CD4-positive, alpha-beta T cell treated with Interleukin-10 for 1 hour (primary cell): Measurements from ENCODE around the gene CSH2.
A peak's percentile ranks its signal among the peaks of the same experiment; 100 is the strongest.

Source experiments
- DNase-seq: peaks from one replicate; pipeline ENCODE4 v3.0.0-alpha.2; 2020

The CSH2 gene

DNA sequence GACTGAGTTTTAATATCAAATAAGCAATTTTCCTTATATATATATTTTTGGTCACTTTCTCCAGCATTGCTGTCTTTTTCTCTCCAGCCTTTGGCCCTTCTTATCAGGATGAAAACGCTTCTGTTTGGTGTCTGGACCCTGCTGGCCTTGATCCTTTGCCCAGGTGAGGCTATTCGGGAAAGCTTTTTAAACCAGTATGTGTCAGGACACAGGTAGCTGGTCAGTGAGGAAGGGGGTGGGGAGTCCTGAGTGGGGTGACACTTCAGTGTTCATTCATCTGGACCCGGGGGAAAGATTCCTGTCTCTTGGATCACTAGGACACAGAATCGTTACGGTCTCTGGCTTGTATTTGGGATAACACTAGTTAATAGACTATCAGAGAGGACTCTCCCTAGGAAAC, 18.8 kb downstream of the CSH2 start:
- no peak for DNase-seq

DNA sequence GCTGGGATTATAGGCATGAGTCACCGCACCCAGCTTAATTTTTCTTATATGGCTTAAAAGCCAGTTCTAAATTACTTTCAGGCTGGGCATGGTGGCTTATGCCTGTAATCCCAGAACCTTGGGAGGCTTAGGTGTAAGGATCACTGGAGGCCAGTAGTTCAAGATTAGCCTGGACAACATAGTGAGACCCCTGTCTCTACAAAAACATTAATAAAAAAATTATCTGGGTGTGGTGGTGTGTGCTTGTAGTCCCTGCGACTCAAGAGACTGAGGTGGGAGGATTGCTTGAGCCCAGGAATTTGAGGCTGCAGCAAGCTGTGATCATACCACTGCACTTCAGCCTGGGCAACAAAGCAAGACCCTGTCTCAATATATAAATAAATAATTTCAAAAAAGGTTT, 20.2 kb downstream of the CSH2 start:
- no peak for DNase-seq

DNA sequence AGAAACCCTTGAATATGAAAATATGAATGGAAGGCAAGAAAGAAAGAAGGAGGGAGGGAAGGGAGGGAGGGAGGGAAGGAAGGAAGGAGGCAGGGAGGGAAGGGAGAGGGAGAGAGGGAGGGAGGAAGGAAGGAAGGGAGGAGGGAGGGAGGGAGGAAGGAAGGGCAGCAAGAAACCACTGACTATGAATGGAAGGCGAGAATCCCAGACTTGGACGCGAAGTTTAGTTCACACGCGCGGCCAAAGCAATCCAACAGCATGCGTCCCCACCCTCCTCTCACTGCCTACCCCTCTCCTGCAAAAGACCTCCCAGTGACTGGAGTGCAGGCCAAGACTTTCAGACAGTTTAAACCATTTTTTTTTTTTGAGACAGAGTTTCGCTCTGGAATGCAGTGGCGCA, 23.1 kb downstream of the CSH2 start:
- no peak for DNase-seq

DNA sequence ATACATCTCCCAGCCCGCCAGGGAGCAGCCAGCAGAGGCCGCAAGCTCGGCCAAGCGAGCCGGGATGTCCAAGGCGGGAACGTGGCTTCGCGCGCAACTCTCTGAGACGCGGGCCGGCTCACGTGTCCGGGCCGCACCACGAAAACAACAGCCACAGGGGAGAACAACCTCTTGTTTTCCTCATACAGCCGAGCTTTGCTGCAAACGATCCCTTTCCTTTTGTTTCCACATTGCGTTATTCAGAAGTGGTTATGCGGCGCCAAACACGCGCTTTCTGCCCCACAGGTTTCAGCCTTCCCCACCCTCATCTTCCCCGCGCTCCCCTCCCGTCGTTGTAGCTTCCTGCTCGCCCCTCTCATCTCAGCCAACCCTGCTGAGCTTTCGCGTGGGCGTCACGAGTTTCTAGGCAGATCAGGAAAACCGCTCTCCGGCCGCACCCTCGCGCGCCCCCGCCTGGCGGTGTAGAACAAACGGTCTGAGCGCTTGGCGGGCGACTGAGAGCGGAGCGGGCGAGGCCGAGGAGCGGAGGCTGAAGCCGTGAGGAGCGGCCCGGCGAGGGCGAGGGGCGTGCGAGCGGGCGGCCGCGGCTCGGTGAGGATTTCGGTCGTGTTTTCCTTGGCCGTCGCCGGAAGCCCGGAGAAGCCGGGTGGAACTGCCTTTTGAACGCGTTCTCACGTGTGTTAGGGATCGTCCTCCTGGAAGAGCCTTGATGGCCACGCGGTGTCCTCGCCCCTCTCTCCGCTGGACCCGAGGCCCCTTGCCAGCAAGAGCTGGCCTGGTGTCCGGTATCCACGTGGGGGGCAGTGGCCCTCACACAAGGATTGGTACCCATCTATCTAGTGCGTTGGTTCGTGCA, 24.4 kb downstream of the CSH2 start:
- DNase-seq = peak; percentile 95

DNA sequence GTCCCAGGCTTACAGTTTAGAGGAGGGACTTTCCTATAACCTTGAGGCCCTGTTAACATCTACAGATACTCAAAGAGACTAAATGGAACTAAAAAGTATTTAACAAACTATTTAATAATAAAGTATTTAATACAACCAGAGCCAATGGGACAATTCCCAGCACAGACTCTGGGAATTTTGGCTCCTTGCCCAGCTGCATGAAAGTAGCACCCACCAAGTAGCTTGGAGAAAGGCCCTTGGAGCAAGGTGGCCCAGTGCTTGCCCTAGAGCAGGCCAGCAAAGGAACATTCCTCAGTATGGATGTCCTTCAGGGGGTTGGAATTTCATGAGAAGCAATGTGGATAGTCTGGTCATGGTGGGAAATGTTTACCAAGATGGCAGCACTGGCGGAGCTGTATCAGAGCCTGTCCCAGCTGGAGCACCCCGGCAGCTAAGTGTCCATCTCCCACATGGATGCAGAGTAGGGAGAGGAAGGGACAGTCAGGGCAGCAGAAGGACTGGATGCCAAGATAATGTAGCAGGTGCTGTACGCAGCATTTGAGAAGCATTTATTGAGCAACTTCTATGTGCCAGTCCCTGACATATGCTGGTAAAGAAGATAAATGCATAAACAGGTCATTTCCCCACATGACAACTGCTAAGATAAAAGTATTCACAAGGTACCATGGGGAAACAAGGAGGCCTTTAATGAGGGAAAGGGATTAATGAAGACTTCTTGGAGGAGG, 25.8 kb downstream of the CSH2 start:
- DNase-seq = no peak

DNA sequence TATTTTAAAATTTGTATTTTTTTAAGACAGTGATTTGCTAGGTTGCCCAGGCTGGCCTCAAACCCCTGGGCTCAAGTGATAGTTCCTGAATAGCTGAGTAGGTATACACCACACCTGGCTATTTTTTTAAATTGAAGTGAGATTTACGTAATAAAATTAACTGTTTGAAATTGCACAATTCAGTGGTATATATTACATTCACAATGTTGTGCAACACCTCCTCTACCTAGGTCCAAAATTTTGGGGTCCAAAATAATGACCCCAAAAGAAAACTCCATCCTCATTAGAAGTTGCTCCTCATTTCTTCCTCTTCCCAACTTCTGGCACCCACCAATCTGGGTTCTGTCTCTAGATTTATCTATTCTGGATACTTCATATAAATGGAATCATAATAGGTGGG, 28.0 kb downstream of the CSH2 start:
- DNase-seq = no peak

DNA sequence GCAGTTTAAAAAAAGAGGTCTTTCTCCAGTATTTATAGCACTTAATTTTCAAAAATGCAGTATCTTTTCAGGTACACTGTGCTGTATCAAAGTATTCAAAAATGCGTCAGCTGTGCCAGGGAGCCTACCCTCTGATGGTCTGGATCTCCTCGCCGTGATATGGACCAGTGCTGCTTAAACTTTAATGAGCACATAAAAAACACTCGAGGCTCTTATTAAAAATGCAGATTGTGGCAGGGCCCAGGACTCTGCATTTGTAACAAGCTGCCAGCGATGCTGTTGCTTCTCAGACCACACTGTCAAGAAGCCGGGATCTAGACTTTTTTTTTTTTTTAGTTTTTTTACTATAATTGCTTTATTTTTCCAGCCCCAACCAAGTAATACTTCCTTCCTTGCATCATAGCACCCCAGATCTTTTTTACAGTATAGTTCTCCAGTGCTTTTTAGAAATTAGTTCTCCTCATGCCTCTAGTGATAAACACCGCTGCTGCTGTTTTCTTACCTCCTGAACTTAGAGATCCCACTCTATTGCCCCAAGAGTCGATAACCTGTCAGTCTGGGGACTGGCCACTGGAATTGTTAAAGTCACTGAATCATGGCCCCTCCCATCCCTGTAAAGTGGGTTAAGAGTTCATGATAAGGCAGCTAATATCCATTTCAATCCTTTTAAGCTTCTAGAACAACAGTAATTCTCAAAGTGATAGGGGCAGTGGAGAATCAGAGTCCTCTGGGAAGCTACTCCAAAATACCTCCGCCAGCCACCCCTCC, 29.4 kb downstream of the CSH2 start:
- no peak for DNase-seq

DNA sequence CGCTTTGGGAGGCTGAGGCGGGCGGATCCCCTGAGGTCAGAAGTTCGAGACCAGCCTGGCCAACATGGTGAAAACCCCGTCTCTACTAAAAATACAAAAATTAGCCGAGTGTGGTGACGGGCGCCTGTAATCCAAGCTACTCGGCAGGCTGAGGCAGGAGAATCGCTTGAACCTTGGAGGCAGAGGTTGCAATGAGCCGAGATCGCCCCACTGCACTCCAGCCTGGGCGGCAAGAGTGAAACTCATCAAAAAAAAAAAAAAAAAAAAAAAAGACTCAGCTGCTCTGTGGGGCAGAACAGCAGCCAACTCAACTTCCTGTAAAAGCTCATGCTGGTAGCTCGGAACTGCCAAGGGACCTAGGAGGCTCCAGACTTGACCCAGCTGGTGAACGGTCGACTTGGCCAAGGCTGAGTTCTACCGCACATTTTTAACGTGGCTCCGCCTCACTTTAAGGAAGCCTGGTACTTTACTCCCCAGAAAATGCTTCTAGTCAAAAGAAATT, 30.0 kb downstream of the CSH2 start:
- DNase-seq = peak; percentile 51

DNA sequence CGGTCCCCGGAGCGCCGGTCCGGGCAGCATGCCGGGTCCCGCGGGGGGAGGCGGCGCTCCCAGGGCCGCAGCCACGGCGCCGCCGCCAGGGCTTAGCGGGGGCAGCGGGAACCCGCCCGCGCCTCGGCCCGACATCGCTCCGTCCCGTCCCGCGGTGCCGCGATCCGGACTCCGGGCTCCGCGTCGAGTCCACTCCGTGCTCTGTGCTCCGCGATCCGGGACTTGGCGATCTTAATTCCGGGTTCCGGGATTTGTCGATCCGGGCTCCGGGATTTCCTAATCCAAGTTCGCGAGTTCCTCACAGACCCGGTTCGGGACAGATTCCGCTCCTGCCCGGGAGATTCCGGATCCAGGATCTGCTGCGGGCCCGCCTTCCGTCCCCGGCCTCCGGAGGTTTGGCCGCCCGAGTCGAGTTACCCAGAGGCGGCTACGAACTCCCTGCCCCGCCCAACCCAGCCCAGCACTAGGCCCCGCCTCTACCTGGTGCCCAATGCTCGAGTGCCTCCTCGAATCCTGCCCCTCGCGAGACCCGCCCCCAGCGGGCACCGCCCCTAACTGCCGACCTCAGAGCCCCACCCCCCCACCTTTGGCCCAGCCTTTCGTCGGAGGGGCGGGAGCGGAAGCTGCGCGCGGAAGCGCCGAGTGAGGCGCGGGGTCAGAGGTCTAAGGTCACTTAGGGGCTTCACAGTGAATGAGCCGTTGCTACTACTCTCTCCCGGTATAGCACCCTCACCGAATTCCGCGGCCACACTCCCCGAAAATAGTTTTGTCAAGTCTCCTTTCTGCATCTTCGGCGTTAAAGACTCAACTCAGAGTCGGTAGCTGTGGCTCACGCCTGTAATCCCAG, 30.7 kb downstream of the CSH2 start, which contains the start of gene SMARCD2:
TSS of gene SMARCD2 (minus strand) at position 146 of the 847 bp plus-strand sequence. CDS start at position 135, 11 bp downstream.
- peak; percentile 99 for DNase-seq

DNA sequence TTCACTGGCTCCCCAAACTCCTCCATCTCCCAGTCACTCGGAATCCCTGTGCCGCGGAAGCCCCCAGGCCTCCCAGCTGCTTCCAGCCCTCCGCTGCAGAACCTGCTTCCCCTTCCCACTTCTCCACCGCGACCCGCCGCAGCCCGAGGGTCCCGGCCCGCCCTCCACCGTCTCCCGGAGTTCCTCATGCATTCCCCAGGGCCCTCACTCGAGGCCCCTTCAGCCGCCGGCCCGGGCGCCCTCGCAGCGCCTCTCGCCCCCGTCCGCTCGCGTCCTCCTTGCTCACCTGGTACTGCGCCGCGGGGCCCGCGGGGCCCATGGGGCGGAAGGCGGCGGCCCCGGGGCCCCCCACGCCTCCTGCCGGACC, 31.3 kb downstream of the CSH2 start:
- no peak for DNase-seq

DNA sequence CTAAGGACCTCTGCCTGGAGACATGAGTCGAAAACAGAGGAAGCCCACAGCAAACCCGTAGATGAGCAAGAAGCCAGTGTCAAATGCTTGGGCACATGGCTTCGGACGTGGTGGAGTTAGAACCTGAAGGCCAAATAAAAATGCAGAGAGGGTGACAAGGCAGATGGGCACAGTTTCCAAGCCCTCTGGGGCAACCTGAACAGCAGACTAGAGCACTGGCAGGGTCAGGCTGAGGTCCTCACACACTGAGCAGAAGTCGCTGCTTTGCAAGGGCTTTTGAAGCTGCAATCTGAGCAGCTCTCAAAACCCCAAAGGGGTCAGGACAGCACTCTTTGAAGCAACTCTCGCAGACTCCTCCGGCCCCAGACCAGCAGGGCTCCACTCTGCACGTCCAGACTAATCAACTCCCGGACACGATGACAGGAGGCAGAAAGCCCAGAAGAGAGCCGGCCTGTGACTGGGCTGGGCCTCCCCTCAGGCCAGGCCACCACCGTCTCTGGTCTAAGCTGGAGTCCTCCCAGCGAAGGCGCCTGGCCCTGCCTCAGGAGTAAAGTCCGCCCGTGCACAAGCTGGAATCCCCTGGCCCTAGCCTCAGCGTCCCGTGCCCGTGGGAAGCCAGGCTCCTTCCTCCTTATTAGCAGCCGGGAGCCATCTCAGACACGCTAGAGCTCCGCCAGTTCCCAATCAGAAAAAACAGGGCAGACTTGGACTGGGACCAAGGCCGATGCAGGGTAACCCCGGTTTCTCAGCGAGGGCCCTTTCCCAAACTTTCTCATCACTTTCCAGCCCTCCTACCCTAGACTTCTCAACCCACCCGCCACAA, 31.9 kb downstream of the CSH2 start:
- DNase-seq = no peak

DNA sequence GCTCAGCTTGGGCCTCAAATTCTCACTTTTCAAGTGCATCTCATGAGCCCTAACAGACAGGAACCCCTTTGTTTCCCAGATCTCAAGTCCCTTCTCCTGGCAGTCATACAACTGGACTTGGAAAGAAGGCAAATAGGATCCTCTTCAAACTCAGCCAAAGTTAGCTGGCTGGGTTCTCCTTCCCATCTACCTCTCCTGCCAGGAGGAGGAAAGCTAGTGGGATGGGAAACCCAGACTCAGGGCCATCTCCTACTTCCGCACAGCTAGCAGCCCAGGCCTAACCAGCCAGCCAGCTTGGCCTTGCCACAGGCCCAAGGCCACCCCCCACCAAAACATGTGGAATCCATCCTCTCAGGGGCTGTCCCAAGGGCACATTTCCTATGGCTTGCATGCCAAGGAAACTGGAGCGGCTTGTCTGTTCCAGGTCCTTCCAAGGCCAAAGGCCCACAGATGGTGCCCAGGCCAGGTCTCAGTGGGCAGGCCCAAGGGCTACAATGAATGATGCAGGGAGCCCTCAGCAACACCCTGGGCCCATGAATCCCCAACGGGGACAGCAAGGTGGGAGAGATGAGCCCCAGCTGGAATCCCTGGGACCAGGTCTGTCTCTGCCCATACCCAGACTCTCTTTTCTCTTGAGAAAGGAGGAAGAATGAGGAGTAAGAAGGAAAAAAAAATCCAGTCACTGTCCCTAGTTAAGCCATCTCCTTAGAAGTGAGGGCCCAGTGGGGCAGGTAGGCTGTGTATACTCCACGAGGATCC, 32.7 kb downstream of the CSH2 start:
- no peak for DNase-seq

DNA sequence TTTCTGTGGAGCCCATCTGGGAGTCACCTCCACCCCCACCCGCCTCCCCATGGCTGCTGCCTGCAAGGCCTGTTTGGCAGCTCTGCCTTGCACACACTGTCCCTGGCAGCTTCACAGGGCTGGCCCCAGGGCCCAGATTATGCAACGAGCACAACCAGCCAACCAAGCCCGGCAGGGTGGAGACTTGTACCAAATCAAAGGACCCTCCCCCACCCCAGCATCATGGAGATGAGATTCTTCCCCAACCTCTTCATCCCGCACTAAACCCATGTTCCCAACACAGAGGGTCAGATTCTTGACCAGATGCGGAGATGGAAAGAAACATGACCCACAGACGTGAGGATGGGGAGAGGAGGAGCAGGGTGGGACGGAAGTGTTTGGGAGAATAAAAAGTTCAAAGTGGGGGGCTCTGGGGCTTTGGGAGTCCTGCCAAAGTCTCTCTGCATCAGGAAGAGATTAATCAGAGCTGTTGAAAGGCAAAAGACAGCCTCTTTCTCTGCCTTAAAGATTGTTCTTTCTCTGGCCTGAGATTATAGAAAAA, 34.8 kb downstream of the CSH2 start:
- no peak for DNase-seq

DNA sequence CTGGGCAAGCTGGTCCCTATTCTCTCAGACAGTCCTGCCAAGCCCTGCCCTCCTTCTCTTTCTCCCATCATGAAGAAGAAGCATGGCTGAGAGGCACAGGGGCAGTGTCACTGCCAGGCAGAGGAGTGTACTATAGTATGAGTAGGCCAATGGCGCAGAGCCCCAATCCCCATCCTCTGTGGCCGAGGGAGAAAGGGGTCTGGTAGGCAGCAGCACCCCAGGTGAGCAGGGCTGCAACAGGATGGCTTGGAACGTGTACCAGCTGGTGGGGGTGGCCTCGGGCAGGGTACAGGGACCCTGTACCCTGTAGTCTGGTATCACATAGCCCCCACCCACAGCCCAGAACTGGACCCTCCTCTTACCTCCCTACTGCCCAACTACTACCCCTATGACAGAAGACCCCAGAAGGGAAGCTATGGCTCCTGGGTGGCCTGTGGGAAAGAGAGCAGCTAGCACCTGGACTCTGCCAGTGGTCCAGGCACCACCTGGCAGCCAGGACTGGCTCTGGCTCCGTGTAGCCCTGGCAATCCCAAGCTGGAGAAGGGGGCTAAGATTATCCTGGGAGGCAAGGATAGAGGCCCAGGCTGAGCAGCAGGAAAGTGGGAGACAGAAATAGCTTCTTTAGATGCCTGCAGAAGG, 35.4 kb downstream of the CSH2 start:
- DNase-seq = no peak

DNA sequence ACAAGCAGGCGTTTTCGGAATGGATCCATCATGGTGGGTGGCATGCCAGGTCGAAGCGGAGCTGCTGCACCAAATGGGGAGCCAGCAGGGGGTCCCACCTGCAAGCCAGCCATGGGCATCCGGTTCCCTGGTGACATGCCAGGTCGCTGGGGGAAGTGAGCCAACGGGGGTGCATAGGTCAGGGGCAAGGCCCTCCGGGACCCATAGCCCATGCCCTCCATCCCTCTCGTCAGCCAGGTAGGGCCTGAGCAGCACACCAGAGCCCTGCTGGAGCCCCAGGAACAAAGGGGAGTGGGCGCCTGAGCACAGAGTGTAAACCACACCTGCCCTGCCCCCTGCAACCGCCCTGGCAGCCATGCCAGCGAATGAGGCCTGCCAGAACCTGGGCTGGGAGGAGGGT, 36.0 kb downstream of the CSH2 start:
- DNase-seq = no peak

DNA sequence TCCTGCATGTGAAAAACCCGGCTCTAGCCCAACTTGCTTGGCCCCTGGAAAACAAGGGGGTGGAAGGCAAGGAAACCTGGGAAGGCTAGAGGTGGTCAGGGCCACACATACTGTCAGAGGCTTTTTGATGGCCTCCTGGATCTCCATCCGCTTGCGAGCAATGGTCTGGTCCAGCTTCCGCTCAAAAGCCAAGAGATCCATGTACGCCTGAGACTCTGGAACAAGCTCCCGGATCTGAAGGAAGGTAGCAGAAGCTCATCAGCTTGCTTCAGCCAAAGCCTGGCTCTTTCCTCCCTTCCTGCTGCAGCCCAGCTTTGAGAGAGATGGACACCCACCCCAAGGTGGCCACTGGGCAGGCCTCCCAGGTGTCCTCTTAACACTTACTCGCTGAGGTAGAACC, 36.7 kb downstream of the CSH2 start:
- no peak for DNase-seq

DNA sequence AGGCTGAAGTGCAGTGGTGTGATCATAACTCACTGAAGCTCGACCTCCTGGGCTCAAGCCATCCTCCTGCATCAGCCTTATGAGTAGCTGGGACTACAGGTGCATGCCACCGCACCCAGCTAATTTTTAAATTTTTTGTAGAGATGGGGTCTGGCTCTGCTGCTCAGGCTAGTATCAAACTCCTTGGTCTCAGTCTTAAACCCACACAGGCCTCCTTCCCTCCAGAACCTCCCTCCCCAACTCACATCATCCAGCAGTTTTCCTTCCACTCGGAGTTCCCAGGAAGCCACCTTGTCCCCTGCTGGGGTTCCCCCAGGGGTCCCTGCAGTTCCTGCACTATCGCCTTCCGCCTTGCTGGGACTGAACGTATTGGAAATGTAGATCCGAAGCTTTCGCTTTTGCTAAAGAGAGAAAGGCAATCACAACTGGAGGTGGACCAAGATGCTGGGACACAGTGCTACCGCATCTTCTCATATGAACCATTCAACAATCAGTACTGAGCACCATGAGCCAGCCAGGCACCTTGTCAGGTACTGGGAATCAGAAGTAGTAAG, 38.2 kb downstream of the CSH2 start:
- DNase-seq = no peak

DNA sequence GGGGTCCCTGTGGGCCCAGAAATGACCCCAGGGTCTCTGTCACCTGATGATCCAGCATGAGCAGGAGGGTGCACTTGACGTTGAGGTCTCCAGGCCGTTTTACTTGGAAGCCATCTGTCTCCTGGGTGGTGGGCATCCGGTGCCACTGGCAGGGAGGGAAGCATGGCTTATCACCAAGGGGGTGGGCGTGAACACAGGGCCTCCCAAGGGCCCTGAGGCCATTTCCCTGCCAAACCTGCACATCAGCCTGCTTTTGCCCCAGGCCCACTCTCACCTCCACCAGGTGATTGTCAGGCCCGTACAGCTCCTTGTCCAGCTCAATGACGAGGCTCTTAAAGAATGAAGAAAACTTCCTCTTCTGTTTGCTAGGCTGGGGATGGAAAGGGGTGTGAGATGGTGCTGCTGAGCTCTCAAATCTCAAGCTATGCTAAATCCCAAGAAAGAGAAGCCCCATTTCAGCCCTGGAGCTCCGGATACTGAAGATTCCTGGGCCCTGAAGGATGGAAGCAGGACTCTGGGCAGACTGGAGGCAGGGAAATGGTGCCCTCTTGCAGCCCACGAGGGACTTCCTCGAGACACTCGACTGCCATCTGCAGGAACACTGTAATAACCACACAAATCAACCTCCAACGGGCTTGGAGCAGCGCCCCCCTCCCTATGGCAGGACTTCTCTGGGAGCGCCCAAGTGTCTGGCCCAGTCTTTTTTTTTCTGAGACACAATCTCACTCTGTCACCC, 38.9 kb downstream of the CSH2 start:
- DNase-seq = peak; percentile 78
